GM23248 (cell line): Measurements from ENCODE around the gene B9D1. TPM values are rescaled to one million over a fixed set of nuclear protein-coding genes. Genes with fewer than 3 reads are reported as not detected.

Experiments used
- DNase-seq: peaks from one replicate; pipeline ENCODE4 v3.0.0-alpha.2; 2015
- H2AFZ ChIP-seq: fragments of 200-600 bp; sonication (generic); 2 replicates; pipeline ENCODE4 v1.6.1; 2016; ENCODE audit warnings: antibody characterized with exemption
- H3F3A ChIP-seq: fragments of 200-600 bp; sonication (generic); 2 replicates; pipeline ENCODE4 v1.6.1; 2016; ENCODE audit warnings: mild to moderate bottlenecking, antibody characterized with exemption, mixed run types; ENCODE audit not compliant: insufficient read depth
- H3K27ac ChIP-seq: fragments of 200-600 bp; sonication (generic); 2 replicates; pipeline ENCODE4 v1.5.1; 2016; ENCODE audit warnings: mild to moderate bottlenecking
- H3K27me3 ChIP-seq: fragments of 200-600 bp; sonication (generic); replicated peaks from 2 replicates; pipeline ENCODE4 v1.6.1; 2016; ENCODE audit warnings: mild to moderate bottlenecking; ENCODE audit not compliant: insufficient read depth
- H3K36me3 ChIP-seq: fragments of 200-600 bp; sonication (generic); 2 replicates; pipeline ENCODE4 v1.6.1; 2016; ENCODE audit warnings: low read depth, mild to moderate bottlenecking
- H3K4me1 ChIP-seq: fragments of 200-600 bp; sonication (generic); 2 replicates; pipeline ENCODE4 v1.6.1; 2016; ENCODE audit warnings: mild to moderate bottlenecking; ENCODE audit not compliant: insufficient read depth
- H3K4me2 ChIP-seq: fragments of 200-600 bp; sonication (generic); one replicate; pipeline ENCODE4 v1.6.1; 2016; ENCODE audit warnings: mild to moderate bottlenecking; ENCODE audit not compliant: unreplicated experiment
- H3K4me3 ChIP-seq: fragments of 200-600 bp; sonication (generic); 2 replicates; pipeline ENCODE4 v1.5.1; 2016; ENCODE audit warnings: mild to moderate bottlenecking
- H3K79me2 ChIP-seq: fragments of 200-600 bp; sonication (generic); 2 replicates; pipeline ENCODE4 v1.6.1; 2016; ENCODE audit warnings: mild to moderate bottlenecking; ENCODE audit not compliant: insufficient read depth
- H3K9ac ChIP-seq: fragments of 200-600 bp; sonication (generic); 2 replicates; pipeline ENCODE4 v1.6.1; 2016; ENCODE audit warnings: mild to moderate bottlenecking
- H3K9me2 ChIP-seq: fragments of 200-600 bp; sonication (generic); 2 replicates; pipeline ENCODE4 v1.6.1; 2016; ENCODE audit warnings: mixed run types, mild to moderate bottlenecking, moderate library complexity; ENCODE audit not compliant: insufficient read depth
- H3K9me3 ChIP-seq: fragments of 200-600 bp; sonication (generic); one replicate; pipeline ENCODE4 v1.6.1; 2017; ENCODE audit warnings: low read depth
- H4K20me1 ChIP-seq: fragments of 200-600 bp; sonication (generic); 2 replicates; pipeline ENCODE4 v1.6.0; 2016; ENCODE audit not compliant: insufficient read depth
- EZH2 ChIP-seq: fragments of 200-600 bp; sonication (generic); IDR thresholded peaks from 2 replicates; pipeline ENCODE4 v1.6.1; 2018; ENCODE audit warnings: antibody characterized with exemption, mild to moderate bottlenecking; ENCODE audit not compliant: insufficient read depth, poor library complexity, severe bottlenecking
- EZH2phosphoT487 ChIP-seq: fragments of 200-600 bp; sonication (generic); IDR thresholded peaks from 2 replicates; pipeline ENCODE4 v1.6.1; 2018; ENCODE audit warnings: antibody characterized with exemption, moderate library complexity, mild to moderate bottlenecking, low read depth; ENCODE audit not compliant: insufficient read depth
- WGBS, 2 experiments: methylation state at CpG; one replicate each; pipeline ENCODE4 v1.1.6; 2015 to 2017; ENCODE audit warnings: low lambda C conversion rate in 2 of 2, low coverage in 1 of 2; ENCODE audit errors: missing lambda C conversion rate in 2 of 2; 5-methylcytosine and 5-hydroxymethylcytosine counted together
- in situ Hi-C: fragments of 300-500 bp; cut with MboI; formaldehyde crosslinking; loops from 2 replicates; pipeline ENCODE4 v1.15.0; 2020
- polyA plus RNA-seq: library from polyadenylated mRNA; unstranded; fragments of >200 nt; fragmentation: Nextera tagmentation; extraction: Ambion mirVana; gene quantifications from 2 replicates; pipeline ENCODE4 v1.2.1, GENCODE V29; 2016
- total RNA-seq: library from RNA; depleted of rRNA; stranded (reverse); fragments of >200 nt; shearing (Covaris generic); gene quantifications from 2 replicates; pipeline ENCODE4 v1.2.3, GENCODE V29; 2014

Gene B9D1
- total and polyA plus RNA-seq, 2 experiments from 2014 or later = 15.5 to 24.4 TPM

DNA sequence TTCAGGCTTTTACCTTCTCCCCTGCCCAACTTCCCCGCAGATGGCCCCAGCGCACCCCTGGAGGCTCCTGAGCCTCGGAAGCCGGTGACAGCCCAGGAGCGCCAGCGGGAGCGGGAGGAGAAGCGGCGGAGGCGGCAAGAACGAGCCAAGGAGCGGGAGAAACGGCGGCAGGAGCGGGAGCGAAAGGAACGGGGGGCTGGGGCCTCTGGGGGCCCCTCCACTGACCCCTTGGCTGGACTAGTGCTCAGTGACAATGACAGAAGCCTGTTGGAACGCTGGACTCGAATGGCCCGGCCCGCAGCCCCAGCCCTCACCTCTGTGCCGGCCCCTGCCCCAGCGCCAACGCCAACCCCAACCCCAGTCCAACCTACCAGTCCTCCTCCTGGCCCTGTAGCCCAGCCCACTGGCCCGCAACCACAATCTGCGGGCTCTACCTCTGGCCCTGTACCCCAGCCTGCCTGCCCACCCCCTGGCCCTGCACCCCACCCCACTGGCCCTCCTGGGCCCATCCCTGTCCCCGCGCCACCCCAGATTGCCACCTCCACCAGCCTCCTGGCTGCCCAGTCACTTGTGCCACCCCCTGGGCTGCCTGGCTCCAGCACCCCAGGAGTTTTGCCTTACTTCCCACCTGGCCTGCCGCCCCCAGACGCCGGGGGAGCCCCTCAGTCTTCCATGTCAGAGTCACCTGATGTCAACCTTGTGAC is 19.4 kb upstream of the B9D1 start:
- Histone ChIP-seq H3K9me3 (no peaks in the 10 kb centered on the region), H3K36me3 (peaks cover 20% of the 10 kb centered on the region; the same call in 1 of the 2 replicates), H4K20me1 (no peaks in the 10 kb centered on the region), H3K4me2 (no peak overlapping the region), H3K9me2 (no peaks in the 10 kb centered on the region), H3K27me3 (no peaks in the 10 kb centered on the region), H3K4me3 (no peak overlapping the region), H3K9ac (no peak overlapping the region), H2AFZ (no peak overlapping the region), H3K4me1 (peaks cover 40% of the 10 kb centered on the region), H3K79me2 (peaks cover 49% of the 10 kb centered on the region), H3K27ac (no peak overlapping the region), H3F3A (peaks cover 36% of the 10 kb centered on the region)
- 95 to 96% methylated on average over 20 to 31 of the region's 31 CpGs for WGBS, 2 experiments
- no peak for DNase-seq
- in situ Hi-C loops = no loop called here
- TF ChIP-seq EZH2 = no peak
- no peak for TF ChIP-seq EZH2phosphoT487

DNA sequence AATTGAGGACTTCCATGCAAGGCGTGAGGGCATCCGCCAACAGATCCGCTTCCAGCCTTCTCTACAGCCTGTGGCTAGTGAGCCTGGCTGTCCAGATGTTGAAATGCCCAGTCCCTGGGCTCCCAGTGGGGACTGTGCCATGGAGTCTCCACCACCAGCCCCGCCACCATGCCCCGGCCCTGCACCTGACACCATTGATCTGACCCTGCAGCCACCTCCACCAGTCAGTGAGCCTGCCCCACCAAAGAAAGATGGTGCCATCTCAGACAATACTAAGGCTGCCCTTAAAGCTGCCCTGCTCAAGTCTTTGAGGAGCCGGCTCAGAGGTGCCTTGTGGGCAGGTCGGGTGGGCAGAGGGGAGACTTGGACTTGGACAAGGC is 18.8 kb upstream of the B9D1 start:
- no peaks in the 10 kb centered on the region for H3K9me3 ChIP-seq
- WGBS, 2 experiments = 92 to 96% methylated on average over 6 to 7 of the region's 7 CpGs
- peaks cover 39% of the 10 kb centered on the region for H3F3A ChIP-seq
- DNase-seq = no peak
- no peaks in the 10 kb centered on the region for H3K27me3 ChIP-seq
- H3K36me3 ChIP-seq = peaks cover 20% of the 10 kb centered on the region; the same call in 1 of the 2 replicates
- TF ChIP-seq EZH2 (no peak), EZH2phosphoT487 (no peak)
- H3K4me1 ChIP-seq = peaks cover 42% of the 10 kb centered on the region
- in situ Hi-C loops = no loop called here
- H3K4me2 ChIP-seq = no peak overlapping the region
- peaks cover 49% of the 10 kb centered on the region for H3K79me2 ChIP-seq
- no peaks in the 10 kb centered on the region for H4K20me1 ChIP-seq
- no peak overlapping the region for H3K4me3 ChIP-seq
- H3K9me2 ChIP-seq = no peaks in the 10 kb centered on the region
- no peak overlapping the region for H2AFZ ChIP-seq
- H3K27ac ChIP-seq = no peak overlapping the region
- H3K9ac ChIP-seq = no peak overlapping the region

DNA sequence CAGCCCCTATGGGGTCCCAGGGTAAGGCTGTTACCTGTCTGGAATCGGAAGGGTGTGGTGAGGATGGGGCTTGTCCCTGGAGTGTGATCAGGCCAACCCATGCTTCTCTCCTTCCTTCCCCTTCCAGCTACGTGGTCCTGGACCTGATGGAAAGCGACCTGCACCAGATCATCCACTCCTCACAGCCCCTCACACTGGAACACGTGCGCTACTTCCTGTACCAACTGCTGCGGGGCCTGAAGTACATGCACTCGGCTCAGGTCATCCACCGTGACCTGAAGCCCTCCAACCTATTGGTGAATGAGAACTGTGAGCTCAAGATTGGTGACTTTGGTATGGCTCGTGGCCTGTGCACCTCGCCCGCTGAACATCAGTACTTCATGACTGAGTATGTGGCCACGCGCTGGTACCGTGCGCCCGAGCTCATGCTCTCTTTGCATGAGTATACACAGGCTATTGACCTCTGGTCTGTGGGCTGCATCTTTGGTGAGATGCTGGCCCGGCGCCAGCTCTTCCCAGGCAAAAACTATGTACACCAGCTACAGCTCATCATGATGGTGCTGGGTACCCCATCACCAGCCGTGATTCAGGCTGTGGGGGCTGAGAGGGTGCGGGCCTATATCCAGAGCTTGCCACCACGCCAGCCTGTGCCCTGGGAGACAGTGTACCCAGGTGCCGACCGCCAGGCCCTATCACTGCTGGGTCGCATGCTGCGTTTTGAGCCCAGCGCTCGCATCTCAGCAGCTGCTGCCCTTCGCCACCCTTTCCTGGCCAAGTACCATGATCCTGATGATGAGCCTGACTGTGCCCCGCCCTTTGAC is 18.2 kb upstream of the B9D1 start:
- Histone ChIP-seq H3K4me1 (peaks cover 35% of the 10 kb centered on the region), H3K9me2 (no peaks in the 10 kb centered on the region), H3K9me3 (no peaks in the 10 kb centered on the region), H4K20me1 (no peaks in the 10 kb centered on the region), H3K36me3 (peaks cover 20% of the 10 kb centered on the region; the same call in 1 of the 2 replicates), H3K4me2 (no peak overlapping the region), H3K27ac (no peak overlapping the region), H3K9ac (no peak overlapping the region), H2AFZ (no peak overlapping the region), H3K4me3 (no peak overlapping the region), H3K27me3 (no peaks in the 10 kb centered on the region), H3F3A (peaks cover 32% of the 10 kb centered on the region), H3K79me2 (peaks cover 56% of the 10 kb centered on the region)
- no peak for TF ChIP-seq EZH2
- no peak for TF ChIP-seq EZH2phosphoT487
- DNase-seq = no peak
- in situ Hi-C loops = no loop called here
- WGBS, 2 experiments = 85 to 87% methylated on average over 27 to 29 of the region's 29 CpGs

DNA sequence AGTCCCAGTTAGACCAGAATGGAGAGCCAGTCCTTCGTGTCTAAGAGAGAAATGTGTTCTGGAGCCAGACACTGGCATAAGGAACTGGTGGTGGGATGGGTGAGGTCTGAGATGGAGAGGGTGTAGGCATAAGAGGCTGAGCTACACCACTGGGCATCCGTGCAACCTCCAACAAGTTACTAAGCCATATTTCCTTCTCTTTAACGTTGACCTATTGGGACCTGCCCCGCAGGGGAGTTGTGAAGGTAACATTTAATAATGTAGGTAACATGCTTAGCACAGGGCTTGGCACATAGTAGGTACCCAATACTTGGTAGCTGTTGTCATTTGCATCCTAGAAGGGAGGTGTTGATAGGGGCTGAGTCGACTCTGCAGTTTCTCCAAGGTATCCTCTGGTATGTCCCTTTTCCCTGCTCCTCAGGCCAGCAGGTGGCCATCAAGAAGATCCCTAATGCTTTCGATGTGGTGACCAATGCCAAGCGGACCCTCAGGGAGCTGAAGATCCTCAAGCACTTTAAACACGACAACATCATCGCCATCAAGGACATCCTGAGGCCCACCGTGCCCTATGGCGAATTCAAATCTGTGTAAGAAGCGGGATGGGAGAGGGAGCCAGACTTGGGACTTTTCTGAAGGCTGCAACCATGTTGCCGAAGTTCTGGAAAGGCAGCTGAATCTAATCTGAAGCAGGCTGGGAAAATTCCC is 17.0 kb upstream of the B9D1 start:
- H4K20me1 ChIP-seq = no peaks in the 10 kb centered on the region
- no peaks in the 10 kb centered on the region for H3K9me2 ChIP-seq
- DNase-seq = no peak
- 0 out of 2 replicates have a peak overlapping the region, but pooled peaks have one; percentile 59 for H2AFZ ChIP-seq
- WGBS, 2 experiments = 59 to 61% methylated on average over 13 of the region's 13 CpGs
- peaks cover 23% of the 10 kb centered on the region for H3K4me1 ChIP-seq
- peaks cover 26% of the 10 kb centered on the region for H3F3A ChIP-seq
- TF ChIP-seq EZH2phosphoT487 (no peak), EZH2 (no peak)
- peaks cover 20% of the 10 kb centered on the region; the same call in 1 of the 2 replicates for H3K36me3 ChIP-seq
- H3K4me3 ChIP-seq = peak overlapping the region; percentile 94
- H3K9ac ChIP-seq = peak overlapping the region; percentile 81
- H3K9me3 ChIP-seq = no peaks in the 10 kb centered on the region
- no peaks in the 10 kb centered on the region for H3K27me3 ChIP-seq
- in situ Hi-C loops = no loop called here
- H3K27ac ChIP-seq = peak overlapping the region; percentile 44; the same call in 1 of the 2 replicates
- peaks cover 58% of the 10 kb centered on the region for H3K79me2 ChIP-seq
- peak overlapping the region; percentile 86 for H3K4me2 ChIP-seq
